H9 (cell line): ENCODE measurements around the gene UPF3B. TPM values are rescaled to one million over a fixed set of nuclear protein-coding genes. Genes with fewer than 3 reads are reported as not detected.

Experiments
- DNase-seq: peaks from one replicate; pipeline ENCODE4 v3.0.0-alpha.2; 2017
- H2AFZ ChIP-seq: one replicate; pipeline ENCODE4 v1.6.1; 2013; ENCODE audit warnings: mild to moderate bottlenecking, low read length, control low read depth, moderate library complexity
- H2AK5ac ChIP-seq: 2 replicates; pipeline ENCODE4 v1.6.1; 2013; ENCODE audit warnings: low read length, control low read depth, mixed read lengths; ENCODE audit not compliant: insufficient read length
- H2BK120ac ChIP-seq: one replicate; pipeline ENCODE4 v1.6.1; 2013; ENCODE audit warnings: low read depth, mild to moderate bottlenecking, low read length, control low read depth, inconsistent platforms; ENCODE audit not compliant: poor library complexity, severe bottlenecking
- H2BK12ac ChIP-seq: 2 replicates; pipeline ENCODE4 v1.6.1; 2013; ENCODE audit warnings: low read length, control low read depth, mixed read lengths, low read depth; ENCODE audit not compliant: insufficient read length
- H2BK15ac ChIP-seq: 2 replicates; pipeline ENCODE4 v1.6.1; 2013; ENCODE audit warnings: low read depth, low read length, control low read depth
- H2BK20ac ChIP-seq: one replicate; pipeline ENCODE4 v1.6.1; 2013; ENCODE audit warnings: low read depth, mild to moderate bottlenecking, low read length, control low read depth, inconsistent platforms; ENCODE audit not compliant: poor library complexity, severe bottlenecking
- H2BK5ac ChIP-seq: 2 replicates; pipeline ENCODE4 v1.6.1; 2013; ENCODE audit warnings: low read length, control low read depth, mixed read lengths; ENCODE audit not compliant: insufficient read length
- H3K14ac ChIP-seq: 2 replicates; pipeline ENCODE4 v1.6.1; 2013; ENCODE audit warnings: low read length, control low read depth; ENCODE audit not compliant: insufficient read depth
- H3K18ac ChIP-seq: 2 replicates; pipeline ENCODE4 v1.6.1; 2013; ENCODE audit warnings: low read depth, mild to moderate bottlenecking, mixed read lengths, low read length, control low read depth; ENCODE audit not compliant: insufficient read length
- H3K23ac ChIP-seq: 2 replicates; pipeline ENCODE4 v1.6.1; 2013; ENCODE audit warnings: low read length, control low read depth, mixed read lengths, low read depth; ENCODE audit not compliant: insufficient read length
- H3K23me2 ChIP-seq: 2 replicates; pipeline ENCODE4 v1.6.1; 2013; ENCODE audit warnings: low read depth, mild to moderate bottlenecking, mixed read lengths, low read length, control low read depth; ENCODE audit not compliant: insufficient read length, poor library complexity, severe bottlenecking
- H3K27ac ChIP-seq: 2 replicates; pipeline ENCODE4 v1.5.1; 2013; ENCODE audit warnings: low read length, control low read depth, mixed read lengths, low read depth; ENCODE audit not compliant: insufficient read length
- H3K27me3 ChIP-seq: 2 replicates; pipeline ENCODE4 v1.6.1; 2013; ENCODE audit warnings: low read length, control low read depth, inconsistent platforms; ENCODE audit not compliant: insufficient read depth
- H3K4ac ChIP-seq: 2 replicates; pipeline ENCODE4 v1.6.1; 2013; ENCODE audit warnings: low read depth, mild to moderate bottlenecking, control low read depth, inconsistent platforms, low read length, moderate library complexity
- H3K4me1 ChIP-seq: 2 replicates; pipeline ENCODE4 v1.6.1; 2013; ENCODE audit warnings: low read length, control low read depth, inconsistent platforms; ENCODE audit not compliant: insufficient read depth
- H3K4me2 ChIP-seq: 2 replicates; pipeline ENCODE4 v1.6.1; 2013; ENCODE audit warnings: low read length, control low read depth, mixed read lengths; ENCODE audit not compliant: insufficient read length, insufficient read depth
- H3K56ac ChIP-seq: 2 replicates; pipeline ENCODE4 v1.6.1; 2013; ENCODE audit warnings: low read depth, mild to moderate bottlenecking, mixed read lengths, low read length, control low read depth; ENCODE audit not compliant: insufficient read length
- H3K79me1 ChIP-seq: 2 replicates; pipeline ENCODE4 v1.6.1; 2013; ENCODE audit warnings: low read depth, mild to moderate bottlenecking, moderate library complexity, low read length, control low read depth, inconsistent platforms; ENCODE audit not compliant: insufficient read depth, poor library complexity, severe bottlenecking
- H3K79me2 ChIP-seq: 2 replicates; pipeline ENCODE4 v1.6.1; 2013; ENCODE audit warnings: low read length, control low read depth, inconsistent platforms; ENCODE audit not compliant: insufficient read depth
- H3K9ac ChIP-seq: 2 replicates; pipeline ENCODE4 v1.6.1; 2013; ENCODE audit warnings: low read length, control low read depth, mixed read lengths; ENCODE audit not compliant: insufficient read length; ENCODE audit errors: extremely low read depth
- H3K9me3 ChIP-seq: one replicate; pipeline ENCODE4 v1.6.1; 2013; ENCODE audit warnings: low read depth, low read length, inconsistent platforms; ENCODE audit not compliant: control insufficient read depth
- H3T11ph ChIP-seq: one replicate; pipeline ENCODE4 v1.6.1; 2013; ENCODE audit warnings: mild to moderate bottlenecking, low read length, control low read depth, inconsistent platforms
- H4K20me1 ChIP-seq: one replicate; pipeline ENCODE4 v1.6.1; 2013; ENCODE audit not compliant: control insufficient read depth, insufficient read length, insufficient read depth
- H4K5ac ChIP-seq: 2 replicates; pipeline ENCODE4 v1.6.1; 2013; ENCODE audit warnings: low read depth, mild to moderate bottlenecking, mixed read lengths, low read length, control low read depth; ENCODE audit not compliant: insufficient read length
- H4K8ac ChIP-seq: replicated peaks from 2 replicates; pipeline ENCODE4 v1.6.1; 2013; ENCODE audit warnings: low read length, control low read depth, mixed read lengths, low read depth; ENCODE audit not compliant: insufficient read length
- H4K91ac ChIP-seq: 2 replicates; pipeline ENCODE4 v1.6.1; 2013; ENCODE audit warnings: low read depth, mild to moderate bottlenecking, moderate library complexity, mixed read lengths, low read length, control low read depth; ENCODE audit not compliant: insufficient read length
- H3K27ac Mint-ChIP-seq, 3 experiments: 2 replicates in 2 of 3; 3 replicates in 1 of 3; pipeline ENCODE4 v1.8.0; 2020 to 2021; ENCODE audit warnings: mixed read lengths in 3 of 3, mild to moderate bottlenecking in 1 of 3, moderate library complexity in 1 of 3
- H3K27me3 Mint-ChIP-seq: 2 replicates; pipeline ENCODE4 v1.8.0; 2021; ENCODE audit warnings: low read depth, mild to moderate bottlenecking, moderate library complexity, mixed read lengths
- H3K36me3 Mint-ChIP-seq, 3 experiments: 2 replicates in 2 of 3; 3 replicates in 1 of 3; pipeline ENCODE4 v1.8.0; 2020 to 2021; ENCODE audit warnings: low read depth in 3 of 3, mixed read lengths in 3 of 3; ENCODE audit not compliant: insufficient read depth in 1 of 3
- H3K4me1 Mint-ChIP-seq, 2 experiments: 2 replicates each; pipeline ENCODE4 v1.8.0; 2020; ENCODE audit warnings: mixed read lengths in 2 of 2
- H3K4me3 Mint-ChIP-seq, 2 experiments: 2 replicates in 1 of 2; 3 replicates in 1 of 2; pipeline ENCODE4 v1.8.0; 2020 to 2021; ENCODE audit warnings: mild to moderate bottlenecking in 2 of 2, mixed read lengths in 2 of 2, moderate library complexity in 1 of 2
- H3K9me3 Mint-ChIP-seq, 2 experiments: 2 replicates in 1 of 2; 3 replicates in 1 of 2; pipeline ENCODE4 v1.8.0; 2020; ENCODE audit warnings: mild to moderate bottlenecking in 2 of 2, mixed read lengths in 2 of 2, moderate library complexity in 1 of 2
- CTCF ChIP-seq: fragments of 200-600 bp; sonication (generic); conservative IDR thresholded peaks from 3 replicates; pipeline ENCODE4 v1.8.0; 2021; ENCODE audit warnings: antibody characterized with exemption, mild to moderate bottlenecking
- WGBS: extraction: QIAGEN DNeasy Blood & Tissue Kit; methylation state at CpG from one replicate; pipeline ENCODE4 v1.1.7; 2013; ENCODE audit warnings: missing lambda C conversion rate, low lambda C conversion rate, mixed read lengths; ENCODE audit not compliant: insufficient read length; ENCODE audit errors: extremely low coverage; 5-methylcytosine and 5-hydroxymethylcytosine counted together
- total RNA-seq: library from RNA; stranded (reverse); gene quantifications from 2 replicates; pipeline ENCODE4 v1.2.1, GENCODE V29; 2021

UPF3B gene
- total RNA-seq, 1 experiment from 2014 or later, result 31.5 TPM

- no CpG with 5 or more reads among the region's 5 CpGs for WGBS
- no peak overlapping the region for H3K4me2 ChIP-seq
- no peak overlapping the region for H3K4me3 Mint-ChIP-seq
- H2BK5ac ChIP-seq, result no peak overlapping the region
- no peak overlapping the region for H3T11ph ChIP-seq
- no peak overlapping the region for H2BK15ac ChIP-seq
- H3K23me2 ChIP-seq, result no peaks in the 10 kb centered on the region
- H2BK20ac ChIP-seq, result no peak overlapping the region
- H3K56ac ChIP-seq, result no peak overlapping the region
- H3K27ac ChIP-seq, result no peak overlapping the region
- no peak overlapping the region for H3K23ac ChIP-seq
- peaks cover 16% of the 10 kb centered on the region for H3K9me3 ChIP-seq
- no peak overlapping the region for H2BK12ac ChIP-seq
- no peak for DNase-seq
- no peak overlapping the region for H3K27ac Mint-ChIP-seq
- peaks cover 4 to 25% (median 13%) of the 10 kb centered on the region in 3 experiments; a peak in 6 of 7 replicates for H3K36me3 Mint-ChIP-seq
- H3K9ac ChIP-seq, result no peak overlapping the region
- no peak overlapping the region for H2AK5ac ChIP-seq
- H3K18ac ChIP-seq, result no peak overlapping the region
- H3K4me1 Mint-ChIP-seq, result peaks cover 0 to 4% of the 10 kb centered on the region in 2 experiments; a peak in 1 of 4 replicates
- TF ChIP-seq CTCF, result no peak
- H3K4me1 ChIP-seq, result no peaks in the 10 kb centered on the region
- no peaks in the 10 kb centered on the region for H3K79me1 ChIP-seq
- H4K8ac ChIP-seq, result no peak overlapping the region
- no peak overlapping the region for H3K4ac ChIP-seq
- no peaks in the 10 kb centered on the region; the same call in none of the 2 replicates for H3K27me3 Mint-ChIP-seq
- no peaks in the 10 kb centered on the region for H3K27me3 ChIP-seq
- H3K9me3 Mint-ChIP-seq, result peaks cover 60 to 62% of the 10 kb centered on the region in 2 experiments
- H2AFZ ChIP-seq, result no peak overlapping the region
- H4K91ac ChIP-seq, result no peak overlapping the region
- no peak overlapping the region for H2BK120ac ChIP-seq
- H4K5ac ChIP-seq, result no peak overlapping the region
- no peaks in the 10 kb centered on the region for H4K20me1 ChIP-seq
- no peak overlapping the region for H3K14ac ChIP-seq
- H3K79me2 ChIP-seq, result no peaks in the 10 kb centered on the region
These were observed 27.3 kb upstream of the UPF3B start for GRCh38 chrX:119880076-119880475.
